ENCODE measurements around the gene LANCL3.

Gene LANCL3

GRCh38 chrX:37685381-37686359, 114.2 kb downstream of the LANCL3 start, which contains the start of gene XK:
TSS of gene XK (plus strand) at chrX:37685791. CDS start at chrX:37685962, 171 bp downstream.
- no peak for DNase-seq

- no peak for DNase-seq
Observed at GRCh38 chrX:37686369-37686995, 115.0 kb downstream of the LANCL3 start.

- no peak for DNase-seq
Observed at GRCh38 chrX:37686996-37687395, 115.5 kb downstream of the LANCL3 start.

GRCh38 chrX:37690119-37690518, 118.7 kb downstream of the LANCL3 start:
- DNase-seq: no peak

GRCh38 chrX:37692918-37693317, 121.5 kb downstream of the LANCL3 start:
- DNase-seq: no peak

- no peak for DNase-seq
Observed at GRCh38 chrX:37697169-37697760, 125.8 kb downstream of the LANCL3 start.

GRCh38 chrX:37701588-37701987, 130.1 kb downstream of the LANCL3 start:
- DNase-seq: no peak

GRCh38 chrX:37711991-37712390, 140.5 kb downstream of the LANCL3 start:
- DNase-seq: no peak

GRCh38 chrX:37712458-37712857, 141.0 kb downstream of the LANCL3 start:
- no peak for DNase-seq

GRCh38 chrX:37714479-37714878, 143.0 kb downstream of the LANCL3 start:
- no peak for DNase-seq

GRCh38 chrX:37716602-37717001, 145.1 kb downstream of the LANCL3 start:
- DNase-seq: no peak

GRCh38 chrX:37717708-37718107, 146.2 kb downstream of the LANCL3 start:
- no peak for DNase-seq

GRCh38 chrX:37722595-37722994, 151.1 kb downstream of the LANCL3 start:
- no peak for DNase-seq

- no peak for DNase-seq
Observed at GRCh38 chrX:37726346-37726745, 154.9 kb downstream of the LANCL3 start.
